ENCODE measurements around the gene RFPL1.
"Not testable (repeated sequence)": the region's sequence is repeated elsewhere in the genome, so short reads cannot be mapped to it uniquely, and the experiment has no call there.

RFPL1 gene

DNA sequence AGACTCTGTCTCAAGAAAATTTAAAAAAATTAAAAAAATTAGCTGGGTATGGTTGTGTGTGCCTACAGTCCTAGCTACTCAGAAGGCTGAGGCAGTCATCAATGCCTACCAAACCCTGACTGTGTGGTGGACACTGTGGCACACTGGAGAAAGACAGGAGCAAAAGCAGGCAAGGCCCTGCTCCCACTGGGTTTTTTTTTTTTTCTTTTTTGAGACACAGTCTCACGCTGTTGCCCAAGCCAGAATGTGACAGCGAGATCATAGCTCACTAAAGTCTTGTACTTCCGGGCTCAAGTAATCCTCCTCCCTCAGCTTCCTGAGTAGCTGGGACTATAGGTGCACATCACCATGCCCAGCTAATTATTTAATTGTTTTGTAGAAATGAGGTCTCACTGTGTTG, 46.3 kb downstream of the RFPL1 start:
- TF ChIP-seq, protein P1, sequence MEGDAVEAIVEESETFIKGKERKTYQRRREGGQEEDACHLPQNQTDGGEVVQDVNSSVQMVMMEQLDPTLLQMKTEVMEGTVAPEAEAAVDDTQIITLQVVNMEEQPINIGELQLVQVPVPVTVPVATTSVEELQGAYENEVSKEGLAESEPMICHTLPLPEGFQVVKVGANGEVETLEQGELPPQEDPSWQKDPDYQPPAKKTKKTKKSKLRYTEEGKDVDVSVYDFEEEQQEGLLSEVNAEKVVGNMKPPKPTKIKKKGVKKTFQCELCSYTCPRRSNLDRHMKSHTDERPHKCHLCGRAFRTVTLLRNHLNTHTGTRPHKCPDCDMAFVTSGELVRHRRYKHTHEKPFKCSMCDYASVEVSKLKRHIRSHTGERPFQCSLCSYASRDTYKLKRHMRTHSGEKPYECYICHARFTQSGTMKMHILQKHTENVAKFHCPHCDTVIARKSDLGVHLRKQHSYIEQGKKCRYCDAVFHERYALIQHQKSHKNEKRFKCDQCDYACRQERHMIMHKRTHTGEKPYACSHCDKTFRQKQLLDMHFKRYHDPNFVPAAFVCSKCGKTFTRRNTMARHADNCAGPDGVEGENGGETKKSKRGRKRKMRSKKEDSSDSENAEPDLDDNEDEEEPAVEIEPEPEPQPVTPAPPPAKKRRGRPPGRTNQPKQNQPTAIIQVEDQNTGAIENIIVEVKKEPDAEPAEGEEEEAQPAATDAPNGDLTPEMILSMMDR (conservative IDR thresholded peaks at IDR 0.05) = no peak
- TF ChIP-seq ZFX (IDR thresholded peaks at IDR 0.05) = no peak
- no peak overlapping the region for H3K27ac ChIP-seq

DNA sequence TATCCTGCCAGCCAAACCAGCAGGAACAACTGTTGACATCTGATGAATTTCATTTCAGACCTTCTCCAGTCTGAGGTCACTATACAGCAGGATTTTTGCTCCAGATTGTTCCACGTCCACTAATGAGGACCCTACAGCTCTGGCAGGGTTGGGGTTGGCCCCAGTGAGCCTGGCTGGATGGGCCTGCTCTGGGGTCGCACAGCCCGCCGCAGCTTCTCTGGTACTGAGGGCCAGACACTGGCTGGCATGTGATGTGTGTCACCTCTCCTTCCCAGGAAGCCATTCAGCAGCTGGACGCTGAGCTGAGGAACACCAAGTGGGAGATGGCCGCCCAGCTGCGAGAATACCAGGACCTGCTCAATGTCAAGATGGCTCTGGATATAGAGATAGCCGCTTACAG, 47.1 kb downstream of the RFPL1 start:
- TF ChIP-seq ZFX (IDR thresholded peaks at IDR 0.05) = no peak
- TF ChIP-seq, protein P1 (conservative IDR thresholded peaks at IDR 0.05) = no peak
- no peak overlapping the region for H3K27ac ChIP-seq

DNA sequence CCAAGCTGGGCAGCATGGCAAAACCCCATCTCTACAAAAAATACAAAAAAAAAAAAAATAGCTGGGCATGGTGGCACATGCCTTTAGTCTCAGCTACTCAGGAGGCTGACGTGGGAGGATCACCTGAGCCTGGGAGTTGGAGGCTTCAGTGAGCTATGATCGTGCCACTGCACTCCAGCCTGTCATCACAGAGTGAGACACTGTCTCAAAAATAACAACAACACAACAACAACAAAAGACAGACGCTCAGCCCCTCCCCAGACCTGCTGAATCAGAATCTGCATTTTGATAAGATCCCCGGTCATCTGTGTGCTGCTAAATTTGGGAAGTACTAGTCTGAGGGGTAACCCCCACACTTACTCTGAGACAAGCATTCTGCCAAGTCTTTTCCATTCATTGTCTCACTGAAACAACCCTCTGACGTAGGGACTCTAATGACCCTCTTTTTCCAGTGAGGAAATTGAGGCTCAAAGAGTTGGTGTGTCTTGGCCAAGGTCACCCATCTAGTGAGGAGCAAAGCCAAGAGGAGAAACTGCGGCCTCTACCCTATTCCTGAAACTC, 49.1 kb downstream of the RFPL1 start:
- TF ChIP-seq, protein P1 (conservative IDR thresholded peaks at IDR 0.05) = no peak
- no peak for TF ChIP-seq ZFX (IDR thresholded peaks at IDR 0.05)
- no peak overlapping the region for H3K27ac ChIP-seq

DNA sequence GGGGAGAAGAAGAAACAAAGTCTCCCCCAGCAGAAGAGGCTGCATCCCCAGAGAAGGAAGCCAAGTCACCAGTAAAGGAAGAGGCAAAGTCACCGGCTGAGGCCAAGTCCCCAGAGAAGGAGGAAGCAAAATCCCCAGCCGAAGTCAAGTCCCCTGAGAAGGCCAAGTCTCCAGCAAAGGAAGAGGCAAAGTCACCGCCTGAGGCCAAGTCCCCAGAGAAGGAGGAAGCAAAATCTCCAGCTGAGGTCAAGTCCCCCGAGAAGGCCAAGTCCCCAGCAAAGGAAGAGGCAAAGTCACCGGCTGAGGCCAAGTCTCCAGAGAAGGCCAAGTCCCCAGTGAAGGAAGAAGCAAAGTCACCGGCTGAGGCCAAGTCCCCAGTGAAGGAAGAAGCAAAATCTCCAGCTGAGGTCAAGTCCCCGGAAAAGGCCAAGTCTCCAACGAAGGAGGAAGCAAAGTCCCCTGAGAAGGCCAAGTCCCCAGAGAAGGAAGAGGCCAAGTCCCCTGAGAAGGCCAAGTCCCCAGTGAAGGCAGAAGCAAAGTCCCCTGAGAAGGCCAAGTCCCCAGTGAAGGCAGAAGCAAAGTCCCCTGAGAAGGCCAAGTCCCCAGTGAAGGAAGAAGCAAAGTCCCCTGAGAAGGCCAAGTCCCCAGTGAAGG, 50.9 kb downstream of the RFPL1 start:
- not testable (repeated sequence) for H3K27ac ChIP-seq

DNA sequence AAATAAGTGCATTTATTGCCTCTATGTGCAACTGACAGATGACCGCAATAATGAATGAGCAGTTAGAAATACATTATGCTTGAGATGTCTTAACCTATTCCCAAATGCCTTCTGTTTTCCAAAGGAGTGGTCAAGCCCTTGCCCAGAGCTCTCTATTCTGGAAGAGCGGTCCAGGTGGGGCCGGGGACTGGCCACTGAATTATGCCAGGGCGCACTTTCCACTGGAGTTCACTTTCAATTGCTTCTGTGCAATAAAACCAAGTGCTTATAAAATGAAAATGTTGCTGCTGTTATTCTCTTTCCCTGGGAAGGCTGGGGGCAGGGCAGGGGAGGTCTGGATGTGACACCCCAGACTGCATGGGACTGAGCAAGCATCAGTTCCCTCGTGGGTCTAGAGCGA, 52.6 kb downstream of the RFPL1 start:
- TF ChIP-seq ZFX (IDR thresholded peaks at IDR 0.05) = no peak
- TF ChIP-seq, protein P1 (conservative IDR thresholded peaks at IDR 0.05) = no peak
- H3K27ac ChIP-seq = no peak overlapping the region

Measured in C4-2B (cell line).